Endothelial cell of umbilical vein (primary cell): ENCODE results near the gene SH2D3C.

ENCODE experiments used
- CTCF ChIP-seq, 2 donors: IDR thresholded peaks; 1 replicate in 1 of 2; 2 replicates in 1 of 2; pipeline ENCODE4 v1.5.1; 2011; ENCODE audit warnings: low read length in 2 of 2, mild to moderate bottlenecking in 2 of 2, moderate library complexity in 2 of 2, control low read depth in 1 of 2, inconsistent platforms in 1 of 2, low read depth in 1 of 2; ENCODE audit not compliant: insufficient read depth in 1 of 2; ENCODE audit errors: extremely low read depth in 1 of 2
- POLR2A ChIP-seq: IDR thresholded peaks from 2 replicates; pipeline ENCODE4 v1.6.1; 2012; ENCODE audit warnings: low read depth, mild to moderate bottlenecking, control low read depth, low read length

GRCh38 chr9:127789179-127789578, 10.7 kb upstream of the SH2D3C start:
- no peak for TF ChIP-seq CTCF (IDR thresholded peaks at IDR 0.05; ENCODE audit: extremely low read depth in 1 of 2, insufficient read depth in 1 of 2, low read depth in 1 of 2, low read length in 2 of 2)
- TF ChIP-seq POLR2A: no peak
